Ishikawa (cell line): ENCODE results near the gene CDK9.

Experiments used
- CEBPB ChIP-seq: IDR thresholded peaks from 2 replicates; pipeline ENCODE4 v1.6.1; 2012
- EGR1 ChIP-seq: IDR thresholded peaks from 2 replicates; pipeline ENCODE4 v1.6.1; 2012
- FOXM1 ChIP-seq: IDR thresholded peaks from 2 replicates; pipeline ENCODE4 v1.6.1; 2012; ENCODE audit warnings: low read depth, borderline replicate concordance
- NFIC ChIP-seq: IDR thresholded peaks from 2 replicates; pipeline ENCODE4 v1.6.1; 2012
- RAD21 ChIP-seq: IDR thresholded peaks from 2 replicates; pipeline ENCODE4 v1.6.1; 2012; ENCODE audit warnings: low read depth
- REST ChIP-seq: IDR thresholded peaks from 2 replicates; pipeline ENCODE4 v1.6.1; 2012; ENCODE audit warnings: low read depth, mild to moderate bottlenecking
- TAF1 ChIP-seq: IDR thresholded peaks from 2 replicates; pipeline ENCODE4 v1.6.1; 2012; ENCODE audit warnings: low read depth, mild to moderate bottlenecking
- TCF12 ChIP-seq: IDR thresholded peaks from 2 replicates; pipeline ENCODE4 v1.6.1; 2012; ENCODE audit warnings: low read depth
- TEAD4 ChIP-seq: IDR thresholded peaks from 2 replicates; pipeline ENCODE4 v1.6.1; 2012
- USF1 ChIP-seq: IDR thresholded peaks from 2 replicates; pipeline ENCODE4 v1.6.1; 2012
- YY1 ChIP-seq: IDR thresholded peaks from 2 replicates; pipeline ENCODE4 v1.6.1; 2012; ENCODE audit warnings: low read depth
- ZBTB7A ChIP-seq: IDR thresholded peaks from 2 replicates; pipeline ENCODE4 v1.6.1; 2012; ENCODE audit warnings: low read depth
- TF ChIP-seq, protein P1 (sequence below): IDR thresholded peaks from 2 replicates; pipeline ENCODE4 v1.6.1; 2012

CDK9 gene

DNA sequence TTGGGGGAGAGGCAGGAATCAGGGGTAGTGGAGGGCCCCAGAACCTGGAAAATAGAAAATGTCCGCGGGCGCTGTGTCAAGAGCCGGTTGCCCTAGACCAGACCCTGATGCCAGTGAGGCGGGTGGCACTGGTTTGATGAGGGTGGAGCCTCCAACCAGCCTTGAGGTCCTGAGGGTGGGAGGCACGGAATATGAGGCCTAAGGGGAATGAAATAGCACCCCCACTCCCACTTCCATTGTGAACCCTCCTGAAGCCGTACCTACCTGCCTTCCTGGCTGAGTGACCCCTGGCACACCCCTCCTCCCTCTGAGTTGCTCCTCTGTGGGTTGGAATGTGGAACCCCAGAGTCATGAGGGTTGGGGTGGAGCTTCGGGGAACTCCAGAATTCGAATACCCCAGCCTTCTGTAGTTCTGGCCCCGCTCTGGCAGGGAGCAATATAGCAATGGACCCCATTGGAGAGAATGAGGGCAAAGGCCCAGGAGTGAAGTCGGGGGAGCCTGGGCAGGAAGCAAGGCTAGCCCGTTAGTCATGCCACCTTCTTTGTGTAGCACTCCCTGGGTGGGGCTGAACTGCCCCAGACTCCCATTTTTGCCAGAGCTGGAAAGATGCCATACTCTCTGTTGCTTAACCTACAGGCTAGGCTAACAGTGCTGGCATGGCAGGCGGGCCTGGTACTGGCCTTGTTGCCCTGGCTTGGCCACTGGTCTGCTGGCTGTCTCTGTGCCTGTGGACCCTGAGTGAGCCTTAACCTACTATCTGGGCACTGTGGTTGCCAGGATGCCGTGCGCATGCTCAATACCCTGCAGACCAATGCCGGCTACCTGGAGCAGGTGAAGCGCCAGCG, 17.9 kb downstream of the CDK9 start:
- 0 out of 2 replicates have a peak, but pooled peaks have one; percentile 20 for TF ChIP-seq NFIC
- TF ChIP-seq RAD21 = no peak
- TF ChIP-seq YY1 = no peak
- TF ChIP-seq CEBPB = peak; percentile 33; the same call in 1 of the 2 replicates
- TF ChIP-seq ZBTB7A = peak; percentile 57; the same call in 1 of the 2 replicates

- TF ChIP-seq RAD21 (peak; percentile 24), CEBPB (no peak)
Measured at GRCh38 chr9:127805620-127806019, 19.8 kb downstream of the CDK9 start.

- TF ChIP-seq TCF12 (no peak), REST (no peak), EGR1 (no peak), RAD21 (no peak)
Measured at GRCh38 chr9:127806871-127807270, 21.0 kb downstream of the CDK9 start.

DNA sequence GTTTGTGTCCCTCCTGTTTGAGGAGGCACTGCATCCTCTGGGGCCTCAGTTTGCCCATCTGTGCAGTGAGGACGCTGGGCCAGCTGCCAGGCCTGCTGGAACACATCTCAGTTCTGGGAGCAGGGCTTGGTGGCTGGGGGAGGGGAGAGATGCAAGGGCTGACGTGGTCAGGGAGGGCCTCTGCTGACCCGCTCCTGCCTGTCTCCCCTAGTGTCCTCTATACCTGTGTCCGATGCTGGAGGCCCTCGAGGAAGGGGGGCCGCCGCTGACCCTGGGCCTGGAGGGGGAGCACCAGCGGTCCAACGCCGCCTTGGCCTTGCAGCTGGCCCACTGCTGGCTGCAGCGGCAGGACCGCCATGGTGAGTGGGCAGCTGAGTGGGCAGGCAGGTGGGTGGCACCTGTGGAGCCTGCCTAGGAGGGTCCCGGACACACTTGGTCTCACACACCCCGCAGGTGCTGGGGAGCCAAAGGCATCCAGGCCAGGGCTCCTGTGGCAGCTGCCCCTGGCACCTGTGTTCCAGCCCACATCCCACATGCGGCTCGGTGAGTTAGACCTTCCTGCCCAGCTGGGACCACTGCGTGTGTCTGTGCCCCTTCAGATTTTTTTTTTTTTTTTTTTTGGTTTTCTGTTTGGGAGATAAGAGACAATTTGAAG, 22.6 kb downstream of the CDK9 start:
- no peak for TF ChIP-seq TEAD4
- no peak for TF ChIP-seq ZBTB7A
- no peak for TF ChIP-seq RAD21
- TF ChIP-seq, protein P1, sequence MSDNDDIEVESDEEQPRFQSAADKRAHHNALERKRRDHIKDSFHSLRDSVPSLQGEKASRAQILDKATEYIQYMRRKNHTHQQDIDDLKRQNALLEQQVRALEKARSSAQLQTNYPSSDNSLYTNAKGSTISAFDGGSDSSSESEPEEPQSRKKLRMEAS = no peak
- no peak for TF ChIP-seq EGR1
- no peak for TF ChIP-seq TAF1
- no peak for TF ChIP-seq CEBPB
- TF ChIP-seq USF1 = no peak
- no peak for TF ChIP-seq REST
- no peak for TF ChIP-seq FOXM1
- TF ChIP-seq TCF12 = no peak
- TF ChIP-seq YY1 = no peak
- TF ChIP-seq NFIC = no peak

- TF ChIP-seq YY1 (no peak), ZBTB7A (0 out of 2 replicates have a peak, but pooled peaks have one; percentile 3)
Measured at GRCh38 chr9:127809002-127809539, 23.2 kb downstream of the CDK9 start.

DNA sequence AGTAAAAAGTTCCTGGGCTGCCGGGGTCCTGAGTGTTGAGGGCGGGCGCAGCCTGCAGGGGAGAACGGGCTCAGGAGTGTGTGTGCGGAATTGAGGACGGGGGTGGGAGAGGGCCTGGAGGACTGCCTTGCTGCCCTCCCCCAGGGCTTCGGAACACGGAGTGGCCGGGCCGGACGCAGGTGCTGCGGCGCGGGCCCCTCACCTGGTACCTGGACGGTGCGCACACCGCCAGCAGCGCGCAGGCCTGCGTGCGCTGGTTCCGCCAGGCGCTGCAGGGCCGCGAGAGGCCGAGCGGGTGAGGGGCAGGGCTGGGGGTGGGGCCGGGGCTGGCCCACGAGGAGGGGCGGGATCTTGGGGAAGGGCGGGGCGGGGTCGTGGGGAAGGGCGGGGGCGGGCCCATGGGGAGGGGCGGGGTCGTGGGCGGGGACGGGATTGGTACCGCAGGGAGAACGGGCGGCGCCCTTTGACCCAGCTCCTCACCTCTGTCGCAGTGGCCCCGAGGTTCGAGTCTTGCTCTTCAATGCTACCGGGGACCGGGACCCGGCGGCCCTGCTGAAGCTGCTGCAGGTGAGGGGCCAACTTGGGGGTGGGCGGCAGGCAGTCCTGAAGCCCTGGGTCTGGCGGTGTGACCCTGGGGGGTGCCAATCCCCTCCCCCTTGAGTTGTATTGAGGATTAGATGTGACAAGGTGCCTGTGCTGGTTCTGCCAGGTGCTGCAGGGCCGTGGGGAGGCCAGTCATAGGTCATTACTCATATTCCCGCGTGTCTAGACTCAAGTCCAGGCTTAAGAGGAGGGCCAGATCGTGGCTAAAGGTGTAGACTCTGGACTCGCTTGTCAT, 23.9 kb downstream of the CDK9 start:
- no peak for TF ChIP-seq NFIC
- TF ChIP-seq TCF12 = no peak
- no peak for TF ChIP-seq EGR1
- TF ChIP-seq, protein P1 = peak; percentile 39; the same call in 1 of the 2 replicates
- no peak for TF ChIP-seq REST
- no peak for TF ChIP-seq FOXM1
- TF ChIP-seq USF1 = no peak
- no peak for TF ChIP-seq TEAD4
